Measurements from ENCODE around the gene NPHP4.
A peak's percentile ranks its signal among the peaks of the same experiment; 100 is the strongest.

NPHP4 gene

GRCh38 chr1:5969168-5969567 lies 23.1 kb downstream of the NPHP4 start:
- DNase-seq, result no peak

GRCh38 chr1:5968161-5968736 lies 24.0 kb downstream of the NPHP4 start:
- DNase-seq, result no peak

- DNase-seq, result peak; percentile 53
These were observed 24.7 kb downstream of the NPHP4 start for GRCh38 chr1:5967351-5968160.

GRCh38 chr1:5966543-5967205 lies 25.6 kb downstream of the NPHP4 start:
- DNase-seq, result no peak

- DNase-seq, result no peak
These were observed 26.6 kb downstream of the NPHP4 start for GRCh38 chr1:5965586-5966131.

GRCh38 chr1:5962265-5963105 lies 29.7 kb downstream of the NPHP4 start:
- DNase-seq, result no peak

- DNase-seq, result no peak
These were observed 30.6 kb downstream of the NPHP4 start for GRCh38 chr1:5961601-5962000.

- DNase-seq, result no peak
These were observed 31.9 kb downstream of the NPHP4 start for GRCh38 chr1:5960336-5960735.

- DNase-seq, result no peak
These were observed 32.5 kb downstream of the NPHP4 start for GRCh38 chr1:5959667-5960230.

- no peak for DNase-seq
These were observed 33.1 kb downstream of the NPHP4 start for GRCh38 chr1:5959087-5959486.

GRCh38 chr1:5956022-5956830 lies 36.0 kb downstream of the NPHP4 start:
- DNase-seq, result no peak

GRCh38 chr1:5955479-5955977 lies 36.7 kb downstream of the NPHP4 start:
- DNase-seq, result no peak

GRCh38 chr1:5954964-5955363 lies 37.3 kb downstream of the NPHP4 start:
- DNase-seq, result no peak

- no peak for DNase-seq
These were observed 38.8 kb downstream of the NPHP4 start for GRCh38 chr1:5953386-5953785.

GRCh38 chr1:5951846-5952410 lies 40.3 kb downstream of the NPHP4 start:
- DNase-seq, result no peak

- DNase-seq, result no peak
These were observed 41.0 kb downstream of the NPHP4 start for GRCh38 chr1:5950994-5951785.

- no peak for DNase-seq
These were observed 41.9 kb downstream of the NPHP4 start for GRCh38 chr1:5950201-5950895.

GRCh38 chr1:5949761-5950100 lies 42.5 kb downstream of the NPHP4 start:
- DNase-seq, result no peak

GRCh38 chr1:5949085-5949760 lies 43.0 kb downstream of the NPHP4 start:
- no peak for DNase-seq

Measured in right hindlimb (tissue), 1 donor.